Activated CD8-positive, alpha-beta memory T cell treated with anti-CD3 and anti-CD28 coated beads, Interleukin-2, amount 50 U/mL, for 48 hours (primary cell): ENCODE measurements around the gene METTL4.
"Not testable (repeated sequence)": the region's sequence is repeated elsewhere in the genome, so short reads cannot be mapped to it uniquely, and the experiment has no call there.

ENCODE experiments used
- DNase-seq: peaks from one replicate; pipeline ENCODE4 v3.0.0-alpha.2; 2020

The METTL4 gene

GRCh38 chr18:2559249-2559648 lies 12.1 kb downstream of the METTL4 start:
- no peak for DNase-seq

- DNase-seq = no peak
These were observed 13.8 kb downstream of the METTL4 start for GRCh38 chr18:2557536-2557935.

- DNase-seq = no peak
These were observed 15.4 kb downstream of the METTL4 start for GRCh38 chr18:2555895-2556294.

- no peak for DNase-seq
These were observed 16.6 kb downstream of the METTL4 start for GRCh38 chr18:2554696-2555095.

- DNase-seq = no peak
These were observed 19.9 kb downstream of the METTL4 start for GRCh38 chr18:2551425-2551824.

- no peak for DNase-seq
These were observed 21.8 kb downstream of the METTL4 start for GRCh38 chr18:2549462-2549861.

GRCh38 chr18:2547477-2548087 lies 23.7 kb downstream of the METTL4 start:
- no peak for DNase-seq

GRCh38 chr18:2545155-2545554 lies 26.1 kb downstream of the METTL4 start:
- DNase-seq = no peak

GRCh38 chr18:2541925-2542563 lies 29.3 kb downstream of the METTL4 start:
- DNase-seq = not testable (repeated sequence)

GRCh38 chr18:2540575-2540974 lies 30.7 kb downstream of the METTL4 start:
- DNase-seq = no peak

GRCh38 chr18:2538844-2539243 lies 32.5 kb downstream of the METTL4 start:
- DNase-seq = no peak

- DNase-seq = no peak
These were observed 33.1 kb downstream of the METTL4 start for GRCh38 chr18:2538236-2538635.

- no peak for DNase-seq
These were observed 34.0 kb downstream of the METTL4 start for GRCh38 chr18:2537296-2537695.

GRCh38 chr18:2536493-2536892 lies 34.8 kb downstream of the METTL4 start:
- DNase-seq = no peak

GRCh38 chr18:2536063-2536462 lies 35.2 kb downstream of the METTL4 start:
- no peak for DNase-seq

GRCh38 chr18:2535419-2535910 lies 35.8 kb downstream of the METTL4 start:
- DNase-seq = no peak

GRCh38 chr18:2534906-2535305 lies 36.4 kb downstream of the METTL4 start:
- no peak for DNase-seq

- DNase-seq = no peak
These were observed 38.5 kb downstream of the METTL4 start for GRCh38 chr18:2532797-2533196.

GRCh38 chr18:2531751-2532150 lies 39.6 kb downstream of the METTL4 start:
- no peak for DNase-seq

GRCh38 chr18:2529154-2529553 lies 42.2 kb downstream of the METTL4 start:
- DNase-seq = no peak

GRCh38 chr18:2526329-2526728 lies 45.0 kb downstream of the METTL4 start:
- DNase-seq = no peak

GRCh38 chr18:2524794-2525198 lies 46.5 kb downstream of the METTL4 start:
- not testable (repeated sequence) for DNase-seq

GRCh38 chr18:2522112-2522511 lies 49.2 kb downstream of the METTL4 start:
- DNase-seq = no peak

GRCh38 chr18:2518473-2518872 lies 52.8 kb downstream of the METTL4 start:
- DNase-seq = no peak
